SK-N-SH (cell line): ENCODE data around the gene SPTB. TPM values are rescaled to one million over a fixed set of nuclear protein-coding genes. Genes with fewer than 3 reads are reported as not detected.

Source experiments
- CTCF ChIA-PET: fragments of 300-600, 350-600 bp; formaldehyde crosslinking; extraction: SDS; loops from one replicate; lab custom pipeline; 2021; lab: Yijun Ruan, JAX
- POLR2A ChIA-PET: fragments of 350-600 bp; sonication (Branson Sonifier 250); formaldehyde crosslinking; extraction: SDS; loops from one replicate; lab custom pipeline; 2020; ENCODE audit warnings: antibody characterized with exemption, inconsistent platforms; lab: Yijun Ruan, JAX
- DNase-seq: peaks from one replicate; pipeline ENCODE4 v3.0.0; 2012
- H2AFZ ChIP-seq: fragments of 200-600 bp; sonication (generic); 2 replicates; pipeline ENCODE4 v1.8.1; 2016; ENCODE audit warnings: antibody characterized with exemption, mild to moderate bottlenecking, low read depth
- H3F3A ChIP-seq: fragments of 200-600 bp; sonication (generic); replicated peaks from 2 replicates; pipeline ENCODE3; 2016; ENCODE audit warnings: antibody characterized with exemption, mild to moderate bottlenecking; ENCODE audit not compliant: insufficient read depth
- H3K27ac ChIP-seq, 2 experiments: fragments of 200-500 bp in 1 of 2; fragments of 200-600 bp in 1 of 2; sonication (Bioruptor generic) in 1 of 2; sonication (generic), shearing (Covaris generic) in 1 of 2; 2 replicates each; pipeline versions ENCODE4 v1.5.1 to v1.6.1; 2014 to 2016; ENCODE audit warnings: low read depth in 2 of 2, inconsistent platforms in 1 of 2, low read length in 1 of 2, mild to moderate bottlenecking in 1 of 2, mixed read lengths in 1 of 2
- H3K27me3 ChIP-seq: fragments of 200-600 bp; sonication (generic), shearing (Covaris generic); 2 replicates; pipeline ENCODE4 v1.6.1; 2016; ENCODE audit warnings: mixed run types; ENCODE audit not compliant: insufficient read depth
- H3K36me3 ChIP-seq, 2 experiments: fragments of 200-500 bp in 1 of 2; fragments of 200-600 bp in 1 of 2; sonication (Bioruptor generic) in 1 of 2; sonication (generic) in 1 of 2; replicated peaks in 1 of 2; 2 replicates each; pipeline versions ENCODE3 to v1.5.1; 2014 to 2016; ENCODE audit warnings: low read length in 1 of 2, mild to moderate bottlenecking in 1 of 2; ENCODE audit not compliant: insufficient read depth in 2 of 2, control insufficient read depth in 1 of 2
- H3K4me1 ChIP-seq, 2 experiments: fragments of 200-500 bp in 1 of 2; fragments of 200-600 bp in 1 of 2; sonication (Bioruptor generic) in 1 of 2; sonication (generic), shearing (Covaris generic) in 1 of 2; 2 replicates each; pipeline versions ENCODE4 v1.5.1 to v1.6.1; 2014 to 2016; ENCODE audit warnings: low read depth in 1 of 2, low read length in 1 of 2, mixed run types in 1 of 2; ENCODE audit not compliant: insufficient read depth in 2 of 2, control insufficient read depth in 1 of 2
- H3K4me2 ChIP-seq: fragments of 200-600 bp; sonication (generic), shearing (Covaris generic); 2 replicates; pipeline ENCODE4 v1.6.1; 2017; ENCODE audit warnings: mixed run types
- H3K4me3 ChIP-seq, 2 experiments: fragments of 200-500 bp in 1 of 2; fragments of 200-600 bp in 1 of 2; sonication (Bioruptor generic) in 1 of 2; sonication (generic), shearing (Covaris generic) in 1 of 2; 2 replicates each; pipeline versions ENCODE4 v1.5.1 to v1.8.1; 2014 to 2016; ENCODE audit warnings: low read depth in 2 of 2, inconsistent platforms in 1 of 2, low read length in 1 of 2, mild to moderate bottlenecking in 1 of 2, mixed read lengths in 1 of 2, moderate library complexity in 1 of 2
- H3K79me2 ChIP-seq: fragments of 200-600 bp; sonication (generic); 2 replicates; pipeline ENCODE4 v1.8.1; 2017; ENCODE audit warnings: mild to moderate bottlenecking; ENCODE audit not compliant: insufficient read depth
- H3K9ac ChIP-seq: fragments of 200-600 bp; sonication (generic); 2 replicates; pipeline ENCODE4 v1.6.1; 2017; ENCODE audit warnings: mixed run types
- H3K9me2 ChIP-seq: fragments of 200-600 bp; sonication (generic); 2 replicates; pipeline ENCODE4 v1.6.1; 2017; ENCODE audit warnings: mixed run types
- H3K9me3 ChIP-seq: fragments of 200-600 bp; sonication (generic); 2 replicates; pipeline ENCODE4 v1.6.1; 2017; ENCODE audit warnings: mixed run types, mild to moderate bottlenecking, moderate library complexity
- H4K20me1 ChIP-seq: fragments of 200-600 bp; sonication (generic); 2 replicates; pipeline ENCODE4 v1.6.1; 2017; ENCODE audit warnings: mild to moderate bottlenecking, mixed run types; ENCODE audit not compliant: insufficient read depth
- CHD2 ChIP-seq: fragments of 150-350 bp; IDR thresholded peaks from 2 replicates; pipeline ENCODE4 v1.6.1; 2018; ENCODE audit warnings: low read length; ENCODE audit not compliant: partially characterized antibody
- EZH2phosphoT487 ChIP-seq: fragments of 200-600 bp; sonication (generic); IDR thresholded peaks from 2 replicates; pipeline ENCODE4 v1.6.1; 2017; ENCODE audit warnings: low read depth, mixed run types, mild to moderate bottlenecking, antibody characterized with exemption, moderate library complexity, borderline replicate concordance
- FOXM1 ChIP-seq: IDR thresholded peaks from 2 replicates; pipeline ENCODE4 v1.4.0; 2012; ENCODE audit warnings: low read depth, mild to moderate bottlenecking
- GATA2 ChIP-seq: sonication (generic); formaldehyde crosslinking; IDR thresholded peaks from 2 replicates; pipeline ENCODE4 v1.5.0; 2020; ENCODE audit warnings: mild to moderate bottlenecking, missing genetic modification reagents
- JUND ChIP-seq: IDR thresholded peaks from 2 replicates; pipeline ENCODE4 v1.4.0; 2012
- NFIC ChIP-seq: IDR thresholded peaks from 2 replicates; pipeline ENCODE4 v1.4.0; 2012; ENCODE audit warnings: borderline replicate concordance
- POLR2AphosphoS5 ChIP-seq: IDR thresholded peaks from 2 replicates; pipeline ENCODE4 v1.6.1; 2012; ENCODE audit warnings: low read depth, low read length
- RAD21 ChIP-seq: IDR thresholded peaks from 2 replicates; pipeline ENCODE4 v1.6.1; 2012; ENCODE audit warnings: mild to moderate bottlenecking, low read length
- RFX5 ChIP-seq: IDR thresholded peaks from 2 replicates; pipeline ENCODE4 v1.6.1; 2012; ENCODE audit warnings: mild to moderate bottlenecking, improper control_type of control experiment, low read length
- RXRA ChIP-seq: IDR thresholded peaks from 2 replicates; pipeline ENCODE4 v1.4.0; 2012; ENCODE audit warnings: low read depth, mild to moderate bottlenecking, borderline replicate concordance
- SMC3 ChIP-seq: IDR thresholded peaks from 2 replicates; pipeline ENCODE4 v1.6.1; 2012; ENCODE audit warnings: low read depth, low read length, improper control_type of control experiment
- TEAD4 ChIP-seq: IDR thresholded peaks from 2 replicates; pipeline ENCODE4 v1.4.0; 2012; ENCODE audit warnings: mild to moderate bottlenecking, borderline replicate concordance; ENCODE audit not compliant: insufficient read depth
- WGBS: methylation state at CpG from one replicate; pipeline ENCODE4 v1.1.6; 2017; ENCODE audit warnings: low lambda C conversion rate; 5-methylcytosine and 5-hydroxymethylcytosine counted together
- polyA plus RNA-seq, 3 experiments: library from polyadenylated mRNA; depleted of rRNA; stranded (reverse); fragments of >200 nt; gene quantifications; 2 replicates each; pipeline ENCODE4 v1.2.3, GENCODE V29; 2012
- TF ChIP-seq, protein P1 (sequence below): IDR thresholded peaks from 2 replicates; pipeline ENCODE4 v1.4.0; 2012; ENCODE audit warnings: low read depth, borderline replicate concordance
- TF ChIP-seq, protein P2 (sequence below): IDR thresholded peaks from 2 replicates; pipeline ENCODE4 v1.4.0; 2012; ENCODE audit warnings: low read depth
- TF ChIP-seq, protein P3 (sequence below): fragments of 200-600 bp; sonication (generic); IDR thresholded peaks from 2 replicates; pipeline ENCODE4 v1.6.1; 2017; ENCODE audit warnings: antibody characterized with exemption, mild to moderate bottlenecking, moderate library complexity

Gene SPTB
- polyA plus RNA-seq, 1 of the 3 experiments (the other 2 are of a cell fraction) = 0.15 TPM

DNA sequence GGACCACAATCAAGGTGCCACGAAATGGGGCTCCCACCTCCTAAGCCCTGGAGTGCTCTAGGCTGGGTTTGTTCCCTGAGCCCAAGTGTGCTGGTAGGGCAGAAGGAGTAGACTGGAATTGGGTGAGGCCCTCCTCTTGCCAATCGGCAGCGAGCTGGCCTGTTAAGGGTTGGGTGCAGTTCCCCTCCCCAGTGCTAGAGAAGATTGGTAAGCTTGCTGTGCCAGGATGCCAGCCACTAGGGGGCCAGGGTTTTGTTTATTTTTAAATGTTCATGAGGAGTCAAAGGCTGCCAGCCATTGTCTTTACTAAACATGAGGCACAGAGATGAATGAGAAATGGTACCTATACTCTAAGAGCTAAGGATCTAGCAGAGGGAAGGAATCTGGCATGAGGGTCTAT is 79.7 kb downstream of the SPTB start:
- ChIA-PET POLR2A (no interaction called here), CTCF (interaction anchor here (0.5 to 10.8 kb wide), 23 partner anchors 9 to 163 kb away, joined by 3 to 138 read pairs (median 5); partner anchors contain the start of genes CHURC1 and SPTB)
- Histone ChIP-seq H3K79me2 (no peaks in the 10 kb centered on the region), H4K20me1 (no peaks in the 10 kb centered on the region), H3K9ac (no peak overlapping the region), H3F3A (peaks cover 3% of the 10 kb centered on the region), H3K4me1 (peaks cover 2 to 27% of the 10 kb centered on the region in 2 experiments), H3K9me3 (no peaks in the 10 kb centered on the region), H2AFZ (no peak overlapping the region), H3K27me3 (no peaks in the 10 kb centered on the region), H3K36me3 (no peaks in the 10 kb centered on the region), H3K9me2 (no peaks in the 10 kb centered on the region), H3K4me2 (no peak overlapping the region), H3K27ac (no peak overlapping the region), H3K4me3 (no peak overlapping the region)
- TF ChIP-seq RAD21 (peak; percentile 22; the same call in 1 of the 2 replicates), EZH2phosphoT487 (no peak), RFX5 (no peak), JUND (no peak), GATA2 (no peak), FOXM1 (peak; percentile 84), CHD2 (no peak), NFIC (no peak), SMC3 (peak; percentile 21; the same call in 1 of the 2 replicates), TEAD4 (peak; percentile 54; the same call in 1 of the 2 replicates)
- TF ChIP-seq, protein P1, sequence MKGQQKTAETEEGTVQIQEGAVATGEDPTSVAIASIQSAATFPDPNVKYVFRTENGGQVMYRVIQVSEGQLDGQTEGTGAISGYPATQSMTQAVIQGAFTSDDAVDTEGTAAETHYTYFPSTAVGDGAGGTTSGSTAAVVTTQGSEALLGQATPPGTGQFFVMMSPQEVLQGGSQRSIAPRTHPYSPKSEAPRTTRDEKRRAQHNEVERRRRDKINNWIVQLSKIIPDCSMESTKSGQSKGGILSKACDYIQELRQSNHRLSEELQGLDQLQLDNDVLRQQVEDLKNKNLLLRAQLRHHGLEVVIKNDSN = no peak
- TF ChIP-seq, protein P2, sequence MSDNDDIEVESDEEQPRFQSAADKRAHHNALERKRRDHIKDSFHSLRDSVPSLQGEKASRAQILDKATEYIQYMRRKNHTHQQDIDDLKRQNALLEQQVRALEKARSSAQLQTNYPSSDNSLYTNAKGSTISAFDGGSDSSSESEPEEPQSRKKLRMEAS = no peak
- TF ChIP-seq, protein P3, sequence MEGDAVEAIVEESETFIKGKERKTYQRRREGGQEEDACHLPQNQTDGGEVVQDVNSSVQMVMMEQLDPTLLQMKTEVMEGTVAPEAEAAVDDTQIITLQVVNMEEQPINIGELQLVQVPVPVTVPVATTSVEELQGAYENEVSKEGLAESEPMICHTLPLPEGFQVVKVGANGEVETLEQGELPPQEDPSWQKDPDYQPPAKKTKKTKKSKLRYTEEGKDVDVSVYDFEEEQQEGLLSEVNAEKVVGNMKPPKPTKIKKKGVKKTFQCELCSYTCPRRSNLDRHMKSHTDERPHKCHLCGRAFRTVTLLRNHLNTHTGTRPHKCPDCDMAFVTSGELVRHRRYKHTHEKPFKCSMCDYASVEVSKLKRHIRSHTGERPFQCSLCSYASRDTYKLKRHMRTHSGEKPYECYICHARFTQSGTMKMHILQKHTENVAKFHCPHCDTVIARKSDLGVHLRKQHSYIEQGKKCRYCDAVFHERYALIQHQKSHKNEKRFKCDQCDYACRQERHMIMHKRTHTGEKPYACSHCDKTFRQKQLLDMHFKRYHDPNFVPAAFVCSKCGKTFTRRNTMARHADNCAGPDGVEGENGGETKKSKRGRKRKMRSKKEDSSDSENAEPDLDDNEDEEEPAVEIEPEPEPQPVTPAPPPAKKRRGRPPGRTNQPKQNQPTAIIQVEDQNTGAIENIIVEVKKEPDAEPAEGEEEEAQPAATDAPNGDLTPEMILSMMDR = peak; percentile 75
- peak; percentile 50 for DNase-seq
- WGBS = 93% methylated on average over 3 of the region's 3 CpGs

DNA sequence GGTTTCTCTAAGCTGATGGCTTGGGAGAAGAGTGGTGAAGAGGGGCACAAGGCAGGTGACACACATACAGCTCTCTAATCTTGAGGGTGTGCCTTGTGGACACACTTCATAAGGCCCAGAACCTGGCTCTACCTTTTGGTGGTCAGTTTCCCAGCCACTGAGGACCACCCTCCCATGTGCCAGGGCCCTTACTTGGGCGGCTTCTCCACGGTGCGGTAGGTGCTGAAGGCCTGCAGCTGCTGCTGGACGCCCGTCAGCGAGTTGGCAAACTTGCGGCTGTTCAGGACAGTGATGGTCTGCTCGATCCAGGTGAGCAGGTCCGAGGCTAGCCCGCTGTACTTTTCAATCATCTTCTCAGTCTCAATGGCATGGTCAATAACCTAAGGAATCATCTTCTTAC is 80.2 kb downstream of the SPTB start:
- POLR2A ChIA-PET = no interaction called here
- no peaks in the 10 kb centered on the region for H3K9me3 ChIP-seq
- TF ChIP-seq POLR2AphosphoS5 = no peak
- no peak for TF ChIP-seq RFX5
- TF ChIP-seq RXRA = no peak
- TF ChIP-seq JUND = no peak
- TF ChIP-seq, all 33 proteins: peak for 0
- Histone ChIP-seq H2AFZ (no peak overlapping the region), H3K9ac (no peak overlapping the region), H3K36me3 (no peaks in the 10 kb centered on the region), H4K20me1 (no peaks in the 10 kb centered on the region), H3K79me2 (no peaks in the 10 kb centered on the region), H3K4me1 (peaks cover 0 to 31% of the 10 kb centered on the region in 2 experiments; a peak in 2 of 4 replicates), H3K27me3 (no peaks in the 10 kb centered on the region), H3K9me2 (no peaks in the 10 kb centered on the region), H3F3A (no peaks in the 10 kb centered on the region), H3K4me2 (no peak overlapping the region), H3K4me3 (no peak overlapping the region), H3K27ac (no peak overlapping the region)
- CTCF ChIA-PET = interaction anchor here (0.7 to 10.8 kb wide), 22 partner anchors 8 to 163 kb away, joined by 3 to 138 read pairs (median 4); partner anchors contain the start of gene SPTB
- no peak for DNase-seq
- WGBS = 100% methylated on average over 6 of the region's 10 CpGs
